Activated CD4-positive, alpha-beta T cell treated with anti-CD3 and anti-CD28 coated beads, Interleukin-2, amount 10 ng/mL, durations not matched to agents 24 days and 14 days (primary cell): ENCODE results near the gene PGP. TPM values are rescaled to one million over a fixed set of nuclear protein-coding genes. Genes with fewer than 3 reads are reported as not detected.

Experiments used
- DNase-seq: peaks from one replicate; pipeline ENCODE4 v3.0.0; 2022
- H3K27ac Mint-ChIP-seq: one replicate; pipeline ENCODE4 v1.8.0; 2022; ENCODE audit warnings: mild to moderate bottlenecking, mixed read lengths
- H3K27me3 Mint-ChIP-seq: one replicate; pipeline ENCODE4 v1.8.0; 2022; ENCODE audit warnings: mixed read lengths
- H3K36me3 Mint-ChIP-seq: one replicate; pipeline ENCODE4 v1.8.0; 2022; ENCODE audit warnings: low read depth, mild to moderate bottlenecking, mixed read lengths
- H3K4me1 Mint-ChIP-seq: one replicate; pipeline ENCODE4 v1.8.0; 2021; ENCODE audit warnings: mixed read lengths
- H3K4me3 Mint-ChIP-seq: one replicate; pipeline ENCODE4 v1.8.0; 2022; ENCODE audit warnings: mild to moderate bottlenecking, moderate library complexity, mixed read lengths
- H3K9me3 Mint-ChIP-seq: one replicate; pipeline ENCODE4 v1.8.0; 2021; ENCODE audit warnings: mixed read lengths
- intact Hi-C: fragments of 100-400 bp; cut with micrococcal nuclease; formaldehyde crosslinking; loops from one replicate; pipeline ENCODE4 v1.15.1; 2023
- total RNA-seq: library from RNA; stranded (reverse); gene quantifications from 2 replicates; pipeline ENCODE4 v1.2.3, GENCODE V29; 2022

Gene PGP
- total RNA-seq, 1 donor from 2014 or later = 38.9 TPM

DNA sequence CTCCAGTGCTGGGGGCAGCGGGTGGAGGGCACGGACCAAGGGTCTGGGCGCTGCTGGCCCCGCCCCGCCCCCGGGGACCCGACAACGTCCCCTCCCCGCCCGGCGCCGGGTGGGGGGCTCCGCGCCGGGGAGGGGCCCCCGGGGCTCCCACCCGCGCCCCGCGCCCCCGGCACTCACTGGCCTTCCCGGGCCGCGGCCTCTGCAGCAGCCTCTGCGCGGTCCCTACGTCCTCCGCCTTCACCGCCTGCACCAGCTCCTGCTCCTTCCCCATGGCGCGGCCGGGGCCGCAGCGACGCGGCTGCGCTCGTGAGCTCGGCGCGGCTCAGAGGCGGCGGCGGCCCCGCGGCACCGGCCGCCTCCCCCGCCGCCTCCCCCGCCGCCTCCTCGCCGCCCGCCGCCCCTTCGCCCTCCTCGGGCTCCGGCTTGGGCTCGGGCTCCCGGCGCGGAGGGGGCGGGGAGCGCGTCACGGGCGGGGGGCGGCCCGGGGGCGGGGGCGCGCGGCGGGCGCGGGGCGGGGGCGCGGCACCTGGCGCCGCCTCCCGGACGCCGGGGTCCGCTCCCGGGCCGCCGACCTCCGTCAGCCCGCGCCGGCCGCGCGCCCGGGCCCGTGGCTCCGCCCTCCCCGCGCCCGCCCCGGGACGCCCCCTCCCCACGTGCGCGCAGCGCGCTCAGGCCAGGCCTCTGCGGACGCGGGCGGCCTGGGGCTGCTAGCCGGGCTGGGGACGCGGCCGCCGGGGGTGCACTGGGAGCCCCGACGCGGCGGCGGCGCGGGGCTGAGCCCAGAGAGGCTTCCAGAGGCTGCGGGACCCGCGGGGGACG lies 18.3 kb downstream of the PGP start, which contains the start of gene CASKIN1:
Gene CASKIN1 (minus strand): TSS at position 444 of the 819 bp plus-strand sequence. CDS start 173 bp downstream, at position 271.
- Mint-ChIP-seq H3K36me3 (no peaks in the 10 kb centered on the region), H3K27me3 (peaks cover 39% of the 10 kb centered on the region), H3K4me3 (peak within 1 kb of the TSS; percentile 72), H3K9me3 (no peaks in the 10 kb centered on the region), H3K4me1 (peaks cover 2% of the 10 kb centered on the region), H3K27ac (no peak within 1 kb of the TSS)
- intact Hi-C loops = loop anchor here (10.0 kb wide), 1 partner anchor 228 kb away; the partner anchor contains the start of gene CCNF
- peak; percentile 72 for DNase-seq

DNA sequence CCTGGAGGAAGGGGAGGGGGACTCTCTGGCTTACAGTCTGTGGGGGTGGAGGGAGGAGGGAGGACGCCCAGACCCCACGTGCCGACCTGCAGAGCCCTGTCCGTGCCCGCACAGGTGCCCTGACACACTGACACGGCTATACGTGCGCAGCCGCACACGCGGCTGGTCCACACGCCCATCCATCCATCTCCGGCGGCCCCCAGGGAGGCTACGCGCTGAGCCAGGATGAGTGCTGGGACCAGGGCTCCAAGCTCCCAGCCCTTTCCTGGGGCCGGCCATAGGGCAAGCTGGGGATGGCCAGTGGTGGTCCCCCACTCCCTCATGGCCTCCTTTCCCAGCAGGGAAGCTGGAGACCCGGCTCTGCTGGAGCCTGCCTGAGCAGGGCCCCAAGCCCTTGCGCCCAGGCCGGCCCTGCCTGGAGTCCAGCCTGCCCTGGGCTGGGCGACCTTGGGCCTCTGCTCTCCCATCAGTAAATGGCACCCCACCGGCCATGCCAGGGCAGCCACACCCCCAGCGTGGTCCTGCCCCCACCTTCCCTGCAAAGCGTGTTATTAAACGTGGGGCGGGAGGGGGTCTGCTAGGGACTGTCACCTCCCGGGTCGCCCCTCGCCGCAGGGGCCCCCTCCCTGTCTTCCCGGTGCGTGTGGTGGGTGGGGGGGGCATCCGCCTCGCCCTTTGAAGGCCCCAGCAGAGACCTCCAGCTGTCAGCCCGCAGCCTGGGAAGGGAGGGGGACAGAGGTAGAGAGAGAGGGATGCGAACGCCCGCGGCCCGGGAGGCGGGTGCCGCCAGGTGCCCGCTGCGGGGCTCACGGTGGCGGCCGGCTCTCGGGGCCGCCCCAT lies 19.1 kb downstream of the PGP start:
- intact Hi-C loops = loop anchor here (2.0 to 10.0 kb wide), 2 partner anchors 55 to 229 kb away; partner anchors contain the start of genes CCNF and ECI1
- no peak for DNase-seq
- H3K9me3 Mint-ChIP-seq = no peaks in the 10 kb centered on the region
- no peak overlapping the region for H3K27ac Mint-ChIP-seq
- H3K4me3 Mint-ChIP-seq = peak overlapping the region; percentile 42
- H3K27me3 Mint-ChIP-seq = peaks cover 39% of the 10 kb centered on the region
- no peaks in the 10 kb centered on the region for H3K36me3 Mint-ChIP-seq
- peaks cover 2% of the 10 kb centered on the region for H3K4me1 Mint-ChIP-seq

DNA sequence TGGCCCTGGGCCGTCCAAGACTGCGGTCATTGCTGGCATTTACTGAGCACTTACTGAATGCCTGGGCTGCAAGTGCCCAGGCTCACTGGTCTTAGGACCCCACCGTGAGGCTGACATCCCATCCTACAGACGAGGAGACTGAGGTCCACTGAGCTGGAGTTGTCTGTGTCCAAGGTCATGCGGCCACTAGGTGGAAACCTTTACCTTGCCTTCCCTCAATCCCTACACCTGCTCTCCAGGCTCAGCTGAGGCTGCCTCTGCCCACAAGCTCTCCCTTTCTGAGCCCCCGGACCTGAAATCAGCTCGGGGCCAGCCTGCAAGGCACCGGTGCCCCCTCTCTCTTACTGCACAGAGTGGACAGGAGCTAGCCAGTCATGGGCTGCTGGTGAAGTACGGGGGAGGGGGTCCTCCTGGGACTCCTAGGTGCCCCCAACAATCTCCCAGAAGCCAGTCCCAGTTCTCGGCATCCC lies 19.8 kb downstream of the PGP start:
- Mint-ChIP-seq H3K27ac (no peak overlapping the region), H3K27me3 (peaks cover 34% of the 10 kb centered on the region), H3K4me1 (peaks cover 2% of the 10 kb centered on the region), H3K9me3 (no peaks in the 10 kb centered on the region), H3K4me3 (peak overlapping the region; percentile 42), H3K36me3 (no peaks in the 10 kb centered on the region)
- intact Hi-C loops = loop anchor here (2.0 to 10.0 kb wide), 2 partner anchors 56 to 230 kb away; partner anchors contain the start of genes CCNF and ECI1
- DNase-seq = peak; percentile 83

DNA sequence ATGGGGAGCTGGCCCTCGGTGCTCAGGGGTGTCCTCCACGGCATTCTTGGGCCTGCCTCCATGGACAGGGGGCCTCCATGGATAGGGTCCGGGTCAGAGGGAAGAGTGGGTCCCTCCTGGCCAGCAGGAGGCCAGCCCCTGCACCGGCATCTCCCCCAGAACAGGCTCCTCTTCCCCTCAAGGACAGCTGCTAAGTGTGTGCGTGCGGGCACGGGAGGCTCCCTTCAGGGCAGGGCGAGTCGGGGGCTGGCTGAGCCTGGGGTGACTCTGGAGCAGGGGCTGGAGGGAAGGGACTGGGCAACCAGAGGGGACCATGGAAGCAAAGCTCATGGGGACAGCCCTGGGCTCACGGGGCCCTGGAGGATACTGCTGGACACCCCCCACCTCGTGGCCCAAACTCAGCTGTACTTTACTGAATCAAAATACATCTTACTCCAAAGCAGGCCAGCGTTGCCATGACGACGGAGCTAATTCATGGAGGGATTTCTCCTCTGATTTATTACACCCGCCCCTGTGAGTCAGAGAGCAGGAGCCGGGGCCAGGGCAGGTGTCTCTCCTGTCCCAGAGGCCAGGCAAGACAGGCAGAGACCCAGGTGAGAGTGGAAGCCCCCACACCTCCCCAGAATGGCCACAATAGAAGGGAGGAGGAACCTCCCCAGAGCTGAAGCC lies 20.3 kb downstream of the PGP start:
- intact Hi-C loops = loop anchor here (2.0 to 10.0 kb wide), 2 partner anchors 57 to 231 kb away; partner anchors contain the start of genes CCNF and ECI1
- Mint-ChIP-seq H3K27me3 (peaks cover 33% of the 10 kb centered on the region), H3K27ac (no peak overlapping the region), H3K4me1 (peaks cover 2% of the 10 kb centered on the region), H3K36me3 (no peaks in the 10 kb centered on the region), H3K4me3 (peak overlapping the region; percentile 42), H3K9me3 (no peaks in the 10 kb centered on the region)
- DNase-seq = peak; percentile 67

DNA sequence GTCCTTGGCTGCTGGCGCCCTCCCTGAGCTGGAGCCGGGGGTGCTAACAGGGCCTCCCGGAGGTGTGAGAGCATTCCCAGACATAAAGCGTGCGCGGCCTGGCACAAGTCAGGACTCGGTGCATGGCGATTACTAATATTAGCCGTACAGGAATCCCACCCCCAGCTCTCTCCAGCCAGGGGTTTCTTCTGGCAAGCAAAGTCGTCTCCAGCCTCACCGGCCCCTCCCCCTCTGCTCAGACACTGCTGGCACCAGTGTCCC lies 23.3 kb downstream of the PGP start:
- DNase-seq = no peak
- Mint-ChIP-seq H3K36me3 (no peaks in the 10 kb centered on the region), H3K27me3 (peaks cover 14% of the 10 kb centered on the region), H3K4me3 (no peak overlapping the region), H3K4me1 (peaks cover 2% of the 10 kb centered on the region), H3K27ac (no peak overlapping the region), H3K9me3 (no peaks in the 10 kb centered on the region)
- intact Hi-C loops = loop anchor here (10.0 kb wide), 1 partner anchor 233 kb away; the partner anchor contains the start of gene CCNF

DNA sequence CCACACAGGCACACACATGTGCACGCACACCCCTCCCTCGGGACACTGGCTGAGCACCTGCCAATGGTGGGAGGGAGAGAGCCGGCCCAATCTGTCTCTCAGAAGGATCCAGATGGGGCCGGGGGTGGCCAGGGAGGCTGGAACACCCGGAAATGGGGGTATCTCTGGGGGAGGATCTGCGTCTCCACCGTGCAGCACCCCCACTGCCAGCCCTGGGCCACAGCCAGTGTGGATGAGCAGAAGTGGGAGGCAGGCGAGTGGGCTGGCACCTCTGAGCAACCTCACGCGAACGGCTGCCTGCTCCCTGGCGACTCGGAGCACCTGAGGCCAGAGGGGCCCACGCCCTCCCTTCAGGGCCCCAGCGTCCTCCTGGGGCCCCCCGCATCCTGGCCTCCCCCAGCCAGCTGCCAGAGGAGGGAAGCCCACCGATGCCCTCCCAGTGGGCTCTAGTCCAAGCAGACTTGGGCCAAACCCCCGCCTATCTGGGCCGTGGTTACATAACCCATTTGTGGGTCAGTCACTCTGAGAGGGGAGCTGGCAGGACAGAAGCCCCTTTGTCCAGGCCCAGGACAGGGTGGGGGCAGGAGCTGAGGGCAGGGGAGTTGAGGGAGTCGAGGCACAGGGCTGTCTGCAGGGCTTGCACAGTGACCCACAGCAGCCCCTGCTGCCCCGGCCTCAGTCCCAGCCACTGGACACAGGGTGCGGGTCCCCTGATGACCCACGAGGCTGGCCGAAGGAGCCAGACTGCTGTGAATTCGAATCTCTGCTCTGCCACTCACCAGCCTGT lies 23.8 kb downstream of the PGP start:
- H3K27ac Mint-ChIP-seq = no peak overlapping the region
- no peaks in the 10 kb centered on the region for H3K9me3 Mint-ChIP-seq
- H3K4me3 Mint-ChIP-seq = no peak overlapping the region
- intact Hi-C loops = loop anchor here (10.0 kb wide), 1 partner anchor 234 kb away; the partner anchor contains the start of gene CCNF
- peaks cover 2% of the 10 kb centered on the region for H3K4me1 Mint-ChIP-seq
- peaks cover 14% of the 10 kb centered on the region for H3K27me3 Mint-ChIP-seq
- H3K36me3 Mint-ChIP-seq = no peaks in the 10 kb centered on the region
- no peak for DNase-seq

DNA sequence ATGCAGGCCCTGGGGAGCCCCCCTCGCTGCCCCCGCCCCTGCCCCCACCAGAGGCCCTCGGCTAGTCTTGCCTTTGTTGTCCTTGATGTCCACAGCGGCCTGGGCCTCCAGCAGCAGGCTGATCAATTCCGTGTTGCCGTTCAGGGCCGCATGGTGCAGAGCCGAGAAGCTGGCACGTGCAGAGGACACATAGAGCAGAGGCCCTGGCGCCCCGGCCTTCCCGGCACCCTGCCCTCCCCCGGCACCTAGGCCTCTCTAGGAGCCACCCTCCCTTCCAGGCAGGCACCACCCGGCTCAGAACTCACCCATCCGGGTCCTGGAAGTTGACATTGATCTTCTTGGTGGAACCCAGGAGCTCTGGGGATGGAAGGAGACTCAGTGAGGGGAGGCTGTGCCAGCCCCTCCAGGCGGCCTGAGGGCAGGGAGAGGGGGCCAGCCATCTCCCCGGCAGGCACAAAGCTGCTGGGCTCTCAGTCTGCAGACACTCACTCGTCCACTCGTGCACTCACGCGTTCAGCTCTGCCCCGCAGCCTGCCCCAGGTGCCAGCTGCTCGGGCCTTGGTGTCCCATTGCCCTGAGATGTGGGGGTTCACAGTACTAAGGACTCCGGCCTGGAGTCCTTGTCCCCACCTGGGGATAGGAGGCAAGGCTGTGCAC lies 24.5 kb downstream of the PGP start:
- intact Hi-C loops = loop anchor here (10.0 kb wide), 1 partner anchor 235 kb away; the partner anchor contains the start of gene CCNF
- Mint-ChIP-seq H3K27ac (no peak overlapping the region), H3K4me3 (no peak overlapping the region), H3K9me3 (no peaks in the 10 kb centered on the region), H3K27me3 (peaks cover 12% of the 10 kb centered on the region), H3K36me3 (no peaks in the 10 kb centered on the region), H3K4me1 (peaks cover 2% of the 10 kb centered on the region)
- DNase-seq = no peak

DNA sequence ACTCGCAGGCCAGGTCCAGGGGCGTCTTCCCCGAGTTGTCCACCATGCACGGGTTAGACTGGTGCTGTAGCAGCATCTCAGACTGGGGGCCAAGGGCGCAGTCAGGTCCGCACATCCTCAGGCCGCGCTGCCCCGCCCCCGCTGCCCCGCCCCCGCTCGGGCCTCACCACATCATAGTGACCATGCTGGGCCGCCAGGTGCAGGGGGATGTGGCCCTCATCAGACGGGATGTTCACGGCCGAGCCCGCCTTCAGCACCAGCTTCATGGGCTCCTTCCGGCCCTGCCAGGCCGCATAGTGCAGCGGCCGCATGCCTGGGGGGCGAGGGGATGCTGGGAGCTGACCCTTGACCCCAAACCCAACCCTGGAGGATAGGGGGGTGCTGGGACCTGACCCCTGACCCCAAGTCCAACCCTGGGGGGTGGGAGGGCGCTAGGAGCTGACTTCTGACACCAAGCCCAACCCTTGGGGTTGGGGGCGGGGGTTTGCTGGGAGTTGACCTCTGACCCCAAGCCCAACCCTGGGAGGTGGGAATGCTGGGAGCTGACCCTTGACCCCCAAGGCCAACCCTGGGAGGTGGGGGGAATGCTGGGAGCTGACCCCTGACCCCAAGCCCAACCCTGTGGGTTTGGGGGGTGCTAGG lies 25.3 kb downstream of the PGP start:
- Mint-ChIP-seq H3K36me3 (no peaks in the 10 kb centered on the region), H3K27ac (no peak overlapping the region), H3K9me3 (no peaks in the 10 kb centered on the region), H3K4me3 (no peak overlapping the region), H3K4me1 (no peaks in the 10 kb centered on the region), H3K27me3 (peaks cover 5% of the 10 kb centered on the region)
- intact Hi-C loops = no loop called here
- DNase-seq = no peak

DNA sequence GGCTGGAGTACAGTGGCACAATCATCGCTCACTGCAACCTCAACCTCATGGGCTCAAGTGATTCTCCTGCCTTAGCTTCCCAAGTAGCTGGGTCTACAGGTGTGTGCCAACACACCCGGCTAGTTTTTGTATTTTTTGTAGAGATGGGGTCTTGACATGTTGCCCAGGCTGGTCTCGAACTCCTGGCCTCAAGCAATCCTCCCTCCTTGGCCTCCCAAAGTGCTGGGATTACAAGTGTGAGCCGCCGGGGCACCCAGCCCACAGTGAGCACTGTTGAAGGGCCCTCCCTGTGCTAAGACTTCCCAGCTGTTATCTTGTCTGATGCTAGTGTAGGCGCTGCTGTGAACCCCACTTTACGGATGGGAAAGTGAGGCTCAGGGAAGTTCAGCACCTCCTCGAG lies 26.2 kb downstream of the PGP start:
- no peak overlapping the region for H3K4me3 Mint-ChIP-seq
- H3K27me3 Mint-ChIP-seq = no peaks in the 10 kb centered on the region
- H3K9me3 Mint-ChIP-seq = no peaks in the 10 kb centered on the region

DNA sequence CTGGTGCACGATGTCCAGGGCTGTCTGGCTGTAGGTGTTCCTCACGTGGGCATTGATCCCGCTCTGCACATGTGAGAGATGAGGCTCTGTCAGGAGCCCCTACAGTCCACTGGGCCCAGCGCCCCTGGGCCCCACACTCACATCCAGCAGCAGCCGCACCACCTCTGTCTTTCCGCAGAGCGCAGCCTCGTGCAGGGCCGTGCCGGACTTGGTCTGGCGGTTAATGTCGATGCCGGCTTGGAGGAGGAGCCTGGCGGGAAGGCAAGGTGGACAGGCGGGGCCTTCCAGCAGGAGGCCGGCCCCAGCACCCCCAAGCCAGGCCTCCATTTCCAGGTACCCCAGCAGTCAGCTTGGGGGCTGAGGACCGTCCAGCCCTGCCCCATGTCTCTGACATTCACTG lies 27.4 kb downstream of the PGP start:
- no peaks in the 10 kb centered on the region for H3K9me3 Mint-ChIP-seq
- H3K36me3 Mint-ChIP-seq = no peaks in the 10 kb centered on the region
- no peak for DNase-seq
- H3K27ac Mint-ChIP-seq = no peak overlapping the region
- no peaks in the 10 kb centered on the region for H3K27me3 Mint-ChIP-seq
- intact Hi-C loops = no loop called here
- no peaks in the 10 kb centered on the region for H3K4me1 Mint-ChIP-seq
- no peak overlapping the region for H3K4me3 Mint-ChIP-seq

More for the DNA sequence above, 26.2 kb downstream of the PGP start:
- Mint-ChIP-seq H3K4me1 (no peaks in the 10 kb centered on the region), H3K36me3 (no peaks in the 10 kb centered on the region), H3K27ac (no peak overlapping the region)
- DNase-seq = no peak
- intact Hi-C loops = no loop called here

DNA sequence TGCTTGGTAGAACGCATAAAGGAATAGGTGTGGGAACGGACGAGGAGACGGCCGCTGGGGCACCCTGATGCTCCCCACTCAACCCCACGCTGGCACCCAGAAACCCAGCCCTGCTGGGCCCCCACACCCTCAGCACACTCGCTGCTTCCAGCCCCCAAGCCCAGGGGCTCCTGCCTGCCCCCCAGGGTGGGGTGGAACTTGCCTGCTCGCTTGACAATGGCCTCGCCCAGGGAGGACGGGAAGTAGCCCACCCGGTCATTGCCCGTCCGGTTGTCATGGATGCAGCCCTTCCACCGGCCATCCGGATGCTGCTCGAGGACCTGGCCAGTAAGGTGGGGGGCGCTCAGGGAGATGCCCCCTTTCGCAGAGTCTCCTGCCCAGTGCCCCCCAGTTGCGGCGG lies 28.1 kb downstream of the PGP start:
- H3K4me1 Mint-ChIP-seq = no peaks in the 10 kb centered on the region
- no peak overlapping the region for H3K4me3 Mint-ChIP-seq
- no peak overlapping the region for H3K27ac Mint-ChIP-seq
- no peaks in the 10 kb centered on the region for H3K27me3 Mint-ChIP-seq
- intact Hi-C loops = no loop called here
- H3K9me3 Mint-ChIP-seq = no peaks in the 10 kb centered on the region
- DNase-seq = no peak
- H3K36me3 Mint-ChIP-seq = no peaks in the 10 kb centered on the region

DNA sequence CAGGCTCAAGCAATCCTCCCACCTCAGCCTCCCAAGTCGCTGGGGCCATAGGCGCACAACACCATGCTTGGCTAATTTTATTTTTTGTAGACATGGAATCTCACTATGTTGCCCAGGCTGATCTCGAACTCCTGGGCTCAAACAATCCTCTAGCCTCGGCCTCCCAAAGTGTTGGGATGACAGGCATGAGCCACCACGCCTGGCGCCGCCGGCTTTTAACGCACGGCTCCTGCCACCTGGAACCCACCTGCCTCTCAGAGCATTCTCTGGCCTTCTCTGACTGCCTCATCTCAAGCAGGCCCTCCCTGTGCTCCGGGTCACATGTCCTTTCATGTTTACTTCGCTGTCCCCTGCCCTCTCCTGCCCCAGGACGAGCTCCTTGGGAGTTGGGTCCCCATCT lies 28.6 kb downstream of the PGP start:
- H3K4me3 Mint-ChIP-seq = no peak overlapping the region
- no peaks in the 10 kb centered on the region for H3K27me3 Mint-ChIP-seq
- H3K4me1 Mint-ChIP-seq = no peaks in the 10 kb centered on the region
- no peaks in the 10 kb centered on the region for H3K36me3 Mint-ChIP-seq
- H3K27ac Mint-ChIP-seq = no peak overlapping the region
- DNase-seq = no peak
- H3K9me3 Mint-ChIP-seq = no peaks in the 10 kb centered on the region
- intact Hi-C loops = no loop called here
